HepG2 (cell line): Measurements from ENCODE around the gene SMAD7. TPM values are rescaled to one million over a fixed set of nuclear protein-coding genes. Genes with fewer than 3 reads are reported as not detected.
A peak's percentile ranks its signal among the peaks of the same experiment; 100 is the strongest.

ENCODE experiments used
- AHR ChIP-seq: IDR thresholded peaks from 2 replicates; pipeline ENCODE4 v1.6.1; 2018; ENCODE audit warnings: missing genetic modification reagents, missing compliant biosample characterization
- CC2D1A ChIP-seq: sonication (generic); formaldehyde crosslinking; IDR thresholded peaks from 2 replicates; pipeline ENCODE4 v1.8.1; 2023; ENCODE audit warnings: mild to moderate bottlenecking, missing genetic modification reagents
- CCAR2 ChIP-seq: fragments of 200-400 bp; formaldehyde crosslinking; optimal IDR thresholded peaks from 2 replicates; pipeline ENCODE3; 2018; ENCODE audit warnings: low read depth, mild to moderate bottlenecking, low read length, moderate library complexity
- FOXK2 ChIP-seq: fragments of 450-650 bp; IDR thresholded peaks from 2 replicates; pipeline ENCODE4 v1.6.1; 2016
- HIVEP1 ChIP-seq: sonication (generic); formaldehyde crosslinking; IDR thresholded peaks from 2 replicates; pipeline ENCODE4 v1.4.0; 2020; ENCODE audit warnings: mild to moderate bottlenecking, missing genetic modification reagents
- NFIC ChIP-seq: IDR thresholded peaks from 2 replicates; pipeline ENCODE4 v1.6.1; 2012; ENCODE audit warnings: mild to moderate bottlenecking, low read length, inconsistent platforms
- NFKB2 ChIP-seq: sonication (generic); formaldehyde crosslinking; IDR thresholded peaks from 2 replicates; pipeline ENCODE4 v1.4.0; 2020; ENCODE audit warnings: missing genetic modification reagents, borderline replicate concordance
- SMARCC2 ChIP-seq: fragments of 450-650 bp; IDR thresholded peaks from 2 replicates; pipeline ENCODE4 v1.6.1; 2017; ENCODE audit warnings: antibody characterized with exemption, mild to moderate bottlenecking
- TAF1 ChIP-seq: sonication (generic); formaldehyde crosslinking; IDR thresholded peaks from 2 replicates; pipeline ENCODE4 v1.4.0; 2020; ENCODE audit warnings: missing genetic modification reagents
- ZBTB38 ChIP-seq: sonication (generic); formaldehyde crosslinking; IDR thresholded peaks from 2 replicates; pipeline ENCODE4 v1.5.1; 2020; ENCODE audit warnings: mild to moderate bottlenecking, missing genetic modification reagents
- ZNF280D ChIP-seq: sonication (generic); formaldehyde crosslinking; IDR thresholded peaks from 2 replicates; pipeline ENCODE4 v1.5.1; 2020; ENCODE audit warnings: mild to moderate bottlenecking, missing genetic modification reagents
- ZNF598 ChIP-seq: sonication (generic); formaldehyde crosslinking; IDR thresholded peaks from 2 replicates; pipeline ENCODE4 v1.5.1; 2020; ENCODE audit warnings: mild to moderate bottlenecking, missing genetic modification reagents, borderline replicate concordance
- ZNF687 ChIP-seq: sonication (generic); formaldehyde crosslinking; IDR thresholded peaks from 2 replicates; pipeline ENCODE4 v1.5.1; 2020; ENCODE audit warnings: mild to moderate bottlenecking, missing genetic modification reagents, moderate library complexity
- ZSCAN9 ChIP-seq: IDR thresholded peaks from 2 replicates; pipeline ENCODE4 v1.6.1; 2016; ENCODE audit warnings: borderline replicate concordance
- polyA plus RNA-seq, 8 experiments: library from polyadenylated mRNA; depleted of rRNA in 3 of 8; stranded (reverse) in 7 of 8; unstranded in 1 of 8; fragments of >200 nt; fragmentation: Illumina TruSeq in 4 of 8; extraction: Trizol in 4 of 8; gene quantifications; 2 replicates each; pipeline versions ENCODE4 v1.2.1 to v1.2.3, GENCODE V29; 2011 to 2016; ENCODE audit warnings: low read depth in 4 of 8, missing spikeins in 1 of 8, mixed read lengths in 1 of 8; ENCODE audit not compliant: insufficient read depth in 1 of 8
- total RNA-seq, 5 experiments: library from RNA; depleted of rRNA; stranded (reverse); fragments of >200 nt; fragmentation: Illumina TruSeq; extraction: Trizol; gene quantifications; 2 replicates each; pipeline ENCODE4 v1.2.3, GENCODE V29; 2016; ENCODE audit warnings: low read depth in 1 of 5

SMAD7 gene
- total and polyA plus RNA-seq, 2 of the 13 experiments (the other 11 are each of a cell fraction or from before 2014, with no cell fraction given) = 17.4 to 24.7 TPM

- TF ChIP-seq ZNF687 (CRISPR knock-in tag) = peak; percentile 37; the same call in 1 of the 2 replicates
- no peak for TF ChIP-seq ZSCAN9 (CRISPR knock-in tag)
- TF ChIP-seq NFKB2 (CRISPR knock-in tag) = 0 out of 2 replicates have a peak, but pooled peaks have one; percentile 26
- no peak for TF ChIP-seq SMARCC2
- no peak for TF ChIP-seq NFIC
- no peak for TF ChIP-seq AHR (CRISPR knock-in tag)
- TF ChIP-seq ZNF598 (CRISPR knock-in tag) = 0 out of 2 replicates have a peak, but pooled peaks have one; percentile 2
- peak; percentile 40; the same call in 1 of the 2 replicates for TF ChIP-seq ZBTB38 (CRISPR knock-in tag)
- TF ChIP-seq ZNF280D (CRISPR knock-in tag) = no peak
- TF ChIP-seq CCAR2 = no peak
- no peak for TF ChIP-seq TAF1 (CRISPR knock-in tag)
- no peak for TF ChIP-seq CC2D1A
- TF ChIP-seq HIVEP1 (CRISPR knock-in tag) = 0 out of 2 replicates have a peak, but pooled peaks have one; percentile 42
- TF ChIP-seq FOXK2 = no peak
Observed at GRCh38 chr18:48892146-48892855, 58.5 kb downstream of the SMAD7 start (continued).
